GM21786 (cell line): ENCODE measurements around the gene PRKN.

ENCODE experiments used
- ATAC-seq: cut with Tn5 transposase; IDR thresholded peaks from one replicate; pipeline ENCODE4 v1.9.1; 2021; ENCODE audit not compliant: unreplicated experiment

Gene PRKN

DNA sequence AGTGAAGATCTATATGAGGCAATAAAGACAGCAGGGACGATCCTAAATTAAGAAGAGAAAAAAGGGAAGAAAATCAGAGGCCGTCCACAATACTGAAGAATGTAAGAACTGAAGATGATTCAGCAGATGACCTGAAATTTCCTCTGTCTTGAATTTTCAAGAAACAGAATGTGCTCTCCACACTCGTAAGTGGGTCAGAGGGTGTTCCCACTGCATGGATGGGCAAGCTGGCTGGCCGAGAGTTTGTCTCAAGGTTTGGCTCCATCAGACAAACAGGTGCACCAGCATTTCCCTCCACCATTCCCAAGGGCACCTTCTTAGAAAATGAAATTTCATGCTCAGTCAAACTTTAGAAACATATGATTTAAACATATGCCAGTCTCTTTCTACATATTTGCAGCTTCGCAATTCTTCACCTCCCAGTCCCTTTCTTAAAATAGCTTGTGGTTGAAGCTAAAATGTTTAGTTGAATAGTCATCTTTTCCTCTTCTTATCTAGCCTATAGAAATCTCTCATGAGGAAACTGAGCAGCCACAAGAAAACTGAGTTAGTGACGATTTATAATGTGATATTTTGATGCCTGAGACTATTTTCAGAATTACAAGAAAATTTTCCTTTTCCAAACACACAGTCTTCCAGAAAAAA lies 576.4 kb downstream of the PRKN start:
- ATAC-seq: no peak

DNA sequence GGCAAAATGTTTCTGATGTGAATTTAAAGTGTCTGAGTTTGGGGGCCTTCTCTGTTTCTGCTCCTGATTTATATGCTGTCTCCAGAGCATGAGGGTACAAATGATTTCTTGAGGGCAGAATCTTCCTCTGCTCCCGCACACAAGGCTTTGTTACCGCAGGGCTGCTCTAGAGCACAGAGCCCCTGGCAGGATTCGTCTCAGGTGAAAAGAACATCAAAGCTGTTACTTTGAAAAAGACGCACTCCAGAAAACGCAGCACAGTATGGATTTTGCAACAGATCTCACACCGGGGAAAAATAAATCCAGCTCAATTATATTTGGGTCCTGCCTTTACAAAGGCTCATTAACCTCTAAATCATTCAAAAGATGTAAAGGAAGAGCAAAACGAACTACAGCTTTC lies 577.3 kb downstream of the PRKN start:
- no peak for ATAC-seq

DNA sequence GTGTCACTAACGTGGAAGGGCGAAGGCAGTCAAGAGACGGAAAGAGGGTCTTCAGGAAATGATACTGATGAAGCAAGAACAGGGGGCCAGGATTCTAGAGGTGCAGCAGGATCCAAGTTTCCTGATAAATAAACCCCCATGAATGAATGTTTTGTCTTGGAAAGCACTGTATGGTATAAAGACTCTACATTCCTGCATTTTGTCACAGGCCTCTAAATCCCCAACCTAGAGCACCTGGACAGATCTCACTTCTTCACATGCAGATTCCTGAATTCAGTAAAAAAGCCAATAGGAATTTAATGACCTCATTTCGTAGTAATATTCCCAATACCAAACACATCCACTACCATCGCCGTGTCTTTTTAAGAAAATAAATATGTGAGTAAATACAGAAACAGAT lies 577.8 kb downstream of the PRKN start:
- no peak for ATAC-seq

DNA sequence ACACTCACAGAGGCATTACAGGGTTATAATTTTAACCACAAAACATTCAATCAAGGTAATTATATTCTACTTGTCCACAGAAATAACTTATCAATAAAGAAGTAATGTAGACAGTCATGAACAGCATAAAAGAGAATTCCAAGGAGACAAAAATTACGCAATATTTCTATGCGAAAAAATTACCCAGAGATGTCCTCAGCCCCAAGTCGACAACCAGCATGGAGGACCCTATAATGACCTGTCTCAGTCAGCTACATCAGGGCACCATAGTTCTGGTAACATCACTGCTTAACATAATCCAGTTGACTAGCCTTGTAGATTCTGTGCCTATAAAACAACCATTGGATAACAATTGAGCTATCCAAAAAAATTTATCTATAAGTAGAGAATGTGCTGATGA lies 579.8 kb downstream of the PRKN start:
- ATAC-seq: no peak

DNA sequence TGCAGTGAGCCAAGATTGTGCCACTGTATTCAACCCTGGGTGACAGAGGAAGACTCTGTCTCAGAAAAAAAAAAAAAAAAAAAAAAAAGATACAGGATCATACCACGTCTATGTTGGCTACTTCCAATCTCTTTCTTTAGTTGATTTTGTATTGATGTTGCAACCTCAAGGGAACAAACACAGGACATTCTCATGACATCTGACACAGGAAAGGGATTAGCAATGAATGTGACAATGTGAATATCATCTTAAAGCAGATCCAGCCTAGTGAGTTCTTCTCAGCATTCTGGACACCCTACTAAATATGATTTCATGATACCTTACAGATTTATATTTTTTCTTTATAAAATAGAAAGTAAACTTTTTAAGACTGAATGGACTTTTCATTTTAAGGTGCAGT lies 580.3 kb downstream of the PRKN start:
- no peak for ATAC-seq

DNA sequence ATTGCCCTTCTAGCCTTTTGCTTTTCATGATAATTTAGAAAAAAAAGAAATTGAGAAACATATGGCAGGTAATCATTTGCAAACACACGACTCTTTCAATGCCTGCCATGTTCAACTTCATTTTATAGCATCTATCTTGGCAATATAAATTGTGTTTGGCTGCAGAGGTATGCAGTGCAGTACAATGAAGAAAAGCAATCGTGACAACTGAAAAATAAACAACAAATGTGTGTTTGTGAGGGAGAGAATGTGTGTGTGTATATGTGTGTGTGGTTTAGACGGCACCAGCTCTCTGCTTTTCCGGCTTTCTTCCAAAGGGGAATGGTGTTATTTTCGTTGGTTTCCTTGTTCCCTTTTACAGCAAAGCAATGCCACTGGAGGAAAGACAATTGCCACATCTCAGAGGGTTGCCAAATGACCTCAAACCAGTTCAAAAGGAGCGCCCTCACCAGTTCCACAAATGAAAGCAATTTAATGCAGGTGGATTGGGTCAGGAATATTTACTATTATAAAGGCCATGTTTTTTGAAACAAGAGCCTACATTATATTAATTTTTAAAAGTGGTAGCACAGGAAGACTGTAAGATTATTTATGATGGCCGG lies 587.2 kb downstream of the PRKN start:
- ATAC-seq: no peak

DNA sequence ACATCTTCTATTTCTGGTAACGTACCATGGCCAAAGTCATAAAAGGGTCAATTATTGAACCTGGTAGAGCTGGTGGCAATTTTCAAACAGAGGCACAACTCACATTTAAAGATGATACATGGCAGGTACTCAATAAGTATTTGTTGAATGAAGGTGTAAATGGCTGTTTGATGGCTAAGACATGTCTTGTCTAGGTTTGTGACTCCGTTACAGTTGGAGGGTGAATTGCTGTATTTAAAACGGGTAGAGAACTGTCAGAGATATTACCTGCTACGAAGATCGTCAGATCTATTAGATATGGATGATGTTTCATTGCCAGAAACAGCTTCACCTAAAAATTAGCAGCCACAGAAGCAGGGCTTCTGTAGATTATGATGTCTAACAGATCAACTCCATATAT lies 601.9 kb downstream of the PRKN start:
- ATAC-seq: no peak

DNA sequence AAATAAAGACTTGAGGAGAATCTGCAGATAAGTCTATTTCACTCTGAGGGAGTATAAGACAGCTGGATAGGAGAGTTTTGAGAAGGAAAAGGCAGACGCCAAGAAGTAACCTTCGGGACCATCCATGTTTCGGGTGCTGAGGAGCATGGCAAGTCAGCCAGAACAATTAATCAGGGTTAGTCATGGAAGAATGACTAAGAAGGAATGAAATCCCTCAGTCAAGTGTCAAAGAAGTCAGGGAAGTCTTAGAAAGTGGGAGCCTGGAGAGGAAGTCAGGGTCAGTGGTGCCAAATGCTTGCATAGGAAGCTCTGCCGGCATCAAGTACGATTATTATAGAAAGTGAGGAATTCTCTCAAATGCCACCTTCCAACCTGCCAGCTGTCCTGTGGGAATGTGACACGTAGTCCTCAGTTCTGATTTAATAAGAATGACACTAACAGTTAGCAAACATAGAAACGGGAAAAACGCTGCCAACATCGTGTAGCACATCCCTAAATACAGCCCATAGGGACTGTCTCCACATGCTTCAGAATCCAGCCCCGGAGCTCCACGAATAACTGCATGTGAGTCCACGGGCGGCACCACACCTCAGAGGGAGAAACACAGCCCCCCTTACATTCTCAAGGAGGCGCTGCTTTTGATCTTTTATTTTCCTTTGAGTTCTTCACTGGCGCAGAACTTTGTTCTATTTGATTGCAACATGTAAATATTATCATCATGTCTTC lies 602.7 kb downstream of the PRKN start:
- no peak for ATAC-seq

DNA sequence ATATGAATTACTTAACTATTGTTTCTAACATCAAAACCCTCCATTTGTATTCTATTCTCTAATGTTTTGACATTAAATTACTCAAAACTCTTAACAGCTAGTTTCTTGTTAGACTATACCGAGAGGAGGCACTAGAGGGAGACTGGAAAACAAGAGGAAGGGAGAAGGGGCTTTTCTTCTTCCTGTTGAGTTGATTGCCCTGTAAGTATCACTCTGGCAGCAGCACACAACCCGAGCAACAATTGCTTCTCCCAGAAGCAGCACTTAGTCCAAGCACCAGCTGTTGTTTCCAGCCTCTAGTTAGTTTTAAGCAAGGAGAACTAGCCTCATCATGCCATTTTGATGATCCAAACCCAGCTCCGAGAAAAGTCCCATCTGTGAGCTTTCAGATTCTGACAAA lies 603.8 kb downstream of the PRKN start:
- ATAC-seq: no peak

DNA sequence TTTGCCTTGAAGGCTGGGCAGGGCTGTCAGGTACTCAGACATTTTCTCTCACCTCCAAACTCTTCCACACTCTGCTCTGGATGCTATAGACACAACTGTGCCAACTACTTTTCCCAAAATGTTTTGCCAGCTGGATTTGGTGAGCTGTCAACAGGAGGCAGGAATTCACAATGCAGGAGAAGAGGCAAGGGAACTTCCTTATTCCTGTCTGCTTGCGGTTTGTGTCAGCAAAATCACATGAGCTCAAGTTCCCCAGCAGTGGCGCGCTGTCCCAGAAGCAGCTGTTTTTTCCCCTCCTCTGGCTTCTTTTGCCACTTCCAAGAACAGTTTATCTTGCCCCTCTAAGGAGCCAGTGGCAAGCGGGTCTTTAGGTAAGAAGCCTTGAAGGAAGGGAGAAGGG lies 608.2 kb downstream of the PRKN start:
- no peak for ATAC-seq

DNA sequence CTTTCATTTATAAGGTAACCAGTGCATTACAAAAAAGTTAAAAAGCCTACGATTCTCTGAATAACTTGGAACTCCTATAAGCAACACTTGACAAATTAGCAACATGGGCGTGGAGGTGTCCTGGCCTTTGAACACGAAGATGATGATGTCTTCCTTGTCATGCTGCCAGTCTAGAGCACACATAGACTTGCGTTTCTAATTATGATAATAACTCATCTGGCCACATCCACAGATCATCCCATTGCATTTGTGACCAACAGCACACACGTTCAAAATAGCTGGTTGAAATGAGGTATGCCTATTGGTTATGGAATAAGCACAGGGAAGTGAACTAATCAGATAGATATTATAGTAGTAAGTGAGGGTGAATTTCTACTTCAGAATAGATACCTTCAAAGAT lies 608.9 kb downstream of the PRKN start:
- no peak for ATAC-seq

DNA sequence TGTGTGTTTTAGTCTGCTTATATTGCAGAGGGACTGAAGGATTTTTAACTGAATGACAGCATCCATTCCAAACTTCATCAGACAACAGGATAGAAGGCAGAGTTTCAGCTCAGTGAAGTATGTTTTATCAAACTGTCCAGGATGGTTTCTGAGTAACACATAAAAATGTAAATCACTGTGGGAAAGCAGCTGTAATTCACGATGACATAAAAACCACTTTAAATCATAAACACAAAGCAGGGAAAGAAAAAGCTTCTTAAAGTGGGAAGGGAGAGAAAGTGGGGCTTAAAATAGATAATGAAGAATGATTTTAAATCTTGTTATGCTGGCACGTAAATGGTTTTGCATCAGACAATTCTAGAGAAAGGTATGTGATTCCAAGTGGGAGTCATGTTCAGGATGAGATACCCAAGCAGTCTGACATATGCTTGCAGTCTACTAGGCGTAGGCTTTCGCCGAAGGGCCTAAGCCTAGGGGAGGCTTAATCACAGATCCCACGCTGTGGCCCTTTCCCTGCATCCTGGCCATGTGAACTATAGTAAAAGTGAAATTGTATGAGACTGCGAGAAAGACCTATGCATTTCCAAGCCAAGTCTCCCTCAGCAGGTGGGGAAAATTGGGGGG lies 610.6 kb downstream of the PRKN start:
- ATAC-seq: no peak

DNA sequence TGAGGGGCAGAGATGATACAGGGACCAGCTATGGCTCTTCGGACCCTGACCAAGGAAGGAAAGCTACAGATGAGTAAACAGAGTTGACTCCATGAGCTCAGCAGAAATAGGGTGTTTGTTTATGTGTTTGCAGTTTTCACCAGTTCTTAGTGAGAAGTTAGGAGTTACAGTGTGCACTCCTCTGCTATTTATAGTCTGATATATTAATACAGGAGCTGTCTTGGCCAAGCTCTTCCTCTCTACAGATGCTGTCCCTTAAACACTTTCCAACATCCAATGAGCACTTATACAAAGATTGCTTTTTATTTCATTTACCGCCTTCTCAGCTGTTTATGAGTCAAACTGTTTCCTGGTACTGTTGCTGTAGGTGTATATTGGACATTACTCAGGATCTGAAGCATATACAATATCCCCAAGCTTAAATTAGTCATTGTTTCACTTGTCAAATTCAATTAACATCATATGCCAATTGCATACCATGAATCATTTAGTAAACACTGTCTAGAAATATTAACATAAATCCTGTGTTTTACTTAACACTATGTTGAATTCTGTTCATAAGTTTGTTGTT lies 618.0 kb downstream of the PRKN start:
- no peak for ATAC-seq

DNA sequence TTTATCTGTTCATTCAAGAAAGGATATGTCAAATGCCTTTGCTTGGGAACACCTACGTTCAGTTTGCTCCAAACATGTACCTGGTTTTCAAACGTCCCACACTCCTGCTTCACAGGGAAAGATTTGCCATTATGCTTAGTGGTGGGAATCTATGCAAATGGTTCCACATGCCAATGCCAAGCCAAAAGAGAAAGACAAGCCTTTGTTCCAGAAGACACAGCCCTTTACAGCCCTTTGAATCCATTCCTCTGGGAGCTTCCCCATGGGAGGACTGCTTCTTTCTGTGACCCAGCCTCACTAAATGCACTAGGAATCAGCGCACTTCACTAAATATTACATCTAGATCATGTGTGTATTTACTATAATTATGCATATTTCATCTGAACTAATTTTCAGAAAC lies 619.5 kb downstream of the PRKN start:
- no peak for ATAC-seq

DNA sequence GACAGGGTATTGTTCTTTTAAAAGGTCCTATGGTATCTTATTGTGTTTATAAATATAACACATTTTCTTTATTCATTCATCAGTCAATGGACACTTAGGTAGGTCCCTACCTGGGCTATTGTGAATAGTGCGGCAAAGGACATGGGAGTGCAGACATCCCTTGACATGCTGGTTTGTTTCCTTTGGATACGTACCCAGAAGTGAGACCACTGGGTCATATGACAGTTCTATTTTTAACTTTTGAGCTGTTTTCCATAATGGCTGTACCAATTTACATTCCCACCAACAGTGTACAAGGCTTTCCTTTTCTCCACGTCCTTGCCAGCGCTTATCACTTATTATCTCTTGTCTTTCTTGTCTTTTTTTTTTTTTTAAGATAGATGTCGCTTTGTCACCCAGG lies 627.5 kb downstream of the PRKN start:
- no peak for ATAC-seq

DNA sequence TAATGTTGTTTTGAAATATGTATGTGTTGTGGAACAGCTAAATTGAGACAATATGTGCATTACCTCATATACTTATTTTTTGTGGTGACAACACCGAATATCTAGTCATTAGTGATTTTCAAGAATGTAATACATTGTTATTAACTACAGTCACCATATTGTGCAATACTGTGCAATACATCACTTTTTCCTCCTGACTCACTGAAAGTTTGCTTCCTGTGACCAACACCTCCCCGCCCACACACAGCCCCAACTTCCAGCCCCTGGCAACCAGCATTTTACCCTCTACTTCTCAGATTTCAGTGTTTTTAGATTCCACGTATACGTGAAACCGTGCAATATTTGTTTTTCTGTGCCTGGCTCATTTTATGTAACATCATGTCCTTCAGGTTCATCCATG lies 627.9 kb downstream of the PRKN start:
- no peak for ATAC-seq

DNA sequence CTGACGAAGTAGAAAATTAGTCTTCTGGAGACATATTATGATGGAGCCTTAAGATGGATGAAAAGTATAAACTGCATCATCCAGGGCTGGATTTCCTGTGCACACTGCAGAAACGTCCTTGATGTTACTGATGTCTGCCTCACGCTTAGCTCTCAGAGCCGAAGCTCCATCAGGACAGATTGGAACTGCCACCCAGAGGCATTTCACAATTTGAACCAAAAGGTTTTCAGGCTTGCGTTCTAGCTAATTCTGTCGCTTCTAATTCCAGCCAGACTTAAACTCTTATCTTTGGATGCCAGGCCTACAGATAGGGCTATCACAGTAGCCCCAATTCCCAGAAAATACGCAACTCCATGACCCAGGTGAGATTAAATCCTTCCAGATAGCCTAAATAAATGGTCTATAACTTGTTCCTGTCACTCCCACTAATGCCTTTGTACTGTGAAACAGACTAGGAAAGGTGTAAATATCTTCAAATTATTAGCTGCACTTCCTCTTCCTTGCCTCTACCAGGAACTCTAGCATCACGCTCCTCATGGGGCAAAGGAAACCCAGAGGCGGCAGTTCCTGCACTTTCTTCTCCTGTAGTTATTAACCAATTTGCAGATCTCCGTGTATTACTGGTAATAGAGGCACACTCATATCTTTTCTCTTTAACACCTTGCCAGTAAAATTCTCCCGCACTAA lies 634.6 kb downstream of the PRKN start:
- no peak for ATAC-seq

DNA sequence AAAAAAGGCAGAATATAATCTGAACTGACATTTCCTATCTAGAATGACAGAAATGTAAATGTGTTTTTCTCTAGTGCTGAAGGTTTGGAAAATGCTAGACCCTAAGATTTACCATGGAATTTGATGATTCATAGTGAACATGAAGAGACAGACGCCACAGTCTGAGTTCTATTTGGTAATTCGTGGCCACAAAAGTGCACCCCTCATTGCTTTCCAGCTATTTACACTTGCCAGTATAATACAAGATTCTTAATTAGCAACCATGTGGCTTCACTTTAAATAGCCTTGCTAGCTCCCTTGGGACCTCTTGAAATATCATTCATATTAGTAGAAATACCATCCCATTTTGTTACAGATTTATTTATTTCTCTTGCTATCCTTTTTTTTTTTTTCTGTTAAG lies 636.8 kb downstream of the PRKN start:
- ATAC-seq: no peak

DNA sequence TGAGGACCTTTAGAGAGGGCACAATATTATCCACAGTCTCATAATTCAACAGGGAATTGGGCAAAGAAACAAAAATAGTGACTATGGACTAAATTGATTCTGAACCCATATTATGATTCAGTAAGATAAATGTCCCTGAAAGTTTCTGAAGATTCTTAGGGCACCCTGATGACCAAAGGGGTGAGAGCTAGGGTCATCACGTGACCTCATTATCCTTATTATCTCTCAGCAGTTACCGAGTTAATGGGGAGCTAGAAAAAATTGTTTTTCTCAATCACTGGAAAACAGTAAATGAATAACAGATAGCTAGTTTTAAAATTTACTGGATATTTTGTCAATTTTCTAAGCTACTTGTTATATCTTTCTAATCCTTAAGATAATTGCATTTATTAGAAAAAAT lies 639.5 kb downstream of the PRKN start:
- no peak for ATAC-seq

DNA sequence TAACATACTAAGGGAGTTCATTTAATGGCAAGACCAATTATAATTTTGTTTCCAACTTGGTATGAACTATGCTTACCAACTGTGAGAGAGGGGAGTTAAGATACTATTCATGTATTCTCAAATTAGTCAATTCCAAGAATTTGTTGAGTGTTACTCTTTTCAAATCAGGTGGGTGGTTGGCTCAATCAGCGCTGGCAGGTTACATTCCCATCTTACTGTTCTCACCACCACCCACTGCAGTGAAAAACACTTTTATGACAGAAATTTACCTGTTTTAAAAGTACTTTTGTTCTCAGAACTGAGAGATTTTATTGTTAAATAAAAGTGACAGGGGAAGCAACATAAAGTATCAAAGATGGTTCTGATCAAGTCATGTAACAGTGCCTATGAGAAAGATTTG lies 642.0 kb downstream of the PRKN start:
- ATAC-seq: no peak

DNA sequence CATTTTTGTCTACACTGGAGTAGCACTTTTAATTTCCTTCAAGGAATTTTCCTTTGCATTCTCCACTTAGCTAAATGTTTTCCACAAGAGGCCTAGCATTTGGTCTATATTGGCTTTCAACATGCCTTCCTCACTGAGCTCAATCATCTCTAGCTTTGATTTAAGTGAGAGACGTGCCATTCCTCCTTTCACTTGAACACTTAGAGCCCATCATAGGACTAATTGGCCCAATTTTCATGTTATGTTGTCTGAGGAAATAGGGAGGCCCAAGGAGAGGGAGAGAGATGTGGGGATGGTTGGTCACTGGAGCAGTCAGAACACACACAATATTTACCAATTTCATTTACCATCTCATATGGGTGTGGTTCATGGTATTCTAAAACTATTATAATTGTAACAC lies 645.0 kb downstream of the PRKN start:
- ATAC-seq: no peak
